HEK293T (cell line): Measurements from ENCODE around the gene SP2.

Source experiments
- CTCF ChIA-PET: fragments of 350-600 bp; formaldehyde crosslinking; extraction: SDS; loops from one replicate; lab custom pipeline; 2021; ENCODE audit warnings: antibody characterized with exemption, inconsistent platforms; lab: Yijun Ruan, JAX
- POLR2A ChIA-PET: fragments of 350-600 bp; formaldehyde crosslinking; extraction: SDS; loops from one replicate; lab custom pipeline; 2020; ENCODE audit warnings: antibody characterized with exemption, inconsistent platforms; lab: Yijun Ruan, JAX
- DNase-seq: peaks from one replicate; pipeline ENCODE4 v3.0.0; 2012; ENCODE audit warnings: mixed read lengths; ENCODE audit errors: extremely low spot score
- ARNT ChIP-seq: fragments of 450-650 bp; IDR thresholded peaks from 2 replicates; pipeline ENCODE4 v1.6.1; 2017; ENCODE audit warnings: mild to moderate bottlenecking
- BHLHE40 ChIP-seq: fragments of 450-650 bp; IDR thresholded peaks from 2 replicates; pipeline ENCODE4 v1.6.1; 2016; ENCODE audit warnings: mild to moderate bottlenecking, moderate library complexity, borderline replicate concordance
- CTBP1 ChIP-seq: fragments of 450-650 bp; IDR thresholded peaks from 2 replicates; pipeline ENCODE4 v1.6.1; 2016; ENCODE audit warnings: borderline replicate concordance
- ELF4 ChIP-seq: fragments of 450-650 bp; IDR thresholded peaks from 2 replicates; pipeline ENCODE4 v1.6.1; 2017; ENCODE audit warnings: antibody characterized with exemption
- FOXA1 ChIP-seq: fragments of 450-650 bp; IDR thresholded peaks from 2 replicates; pipeline ENCODE4 v1.6.1; 2016; ENCODE audit warnings: mild to moderate bottlenecking
- FOXK2 ChIP-seq: fragments of 450-650 bp; IDR thresholded peaks from 2 replicates; pipeline ENCODE4 v1.6.1; 2016; ENCODE audit warnings: mild to moderate bottlenecking
- FOXM1 ChIP-seq: fragments of 450-650 bp; IDR thresholded peaks from 2 replicates; pipeline ENCODE4 v1.6.1; 2017; ENCODE audit warnings: mild to moderate bottlenecking, borderline replicate concordance
- HDGF ChIP-seq: fragments of 450-650 bp; IDR thresholded peaks from 2 replicates; pipeline ENCODE4 v1.6.1; 2017; ENCODE audit warnings: antibody characterized with exemption, borderline replicate concordance
- L3MBTL2 ChIP-seq: fragments of 450-650 bp; conservative IDR thresholded peaks from 2 replicates; pipeline ENCODE4 v1.6.1; 2016; ENCODE audit warnings: mild to moderate bottlenecking
- LEF1 ChIP-seq: fragments of 450-650 bp; IDR thresholded peaks from 2 replicates; pipeline ENCODE4 v1.6.1; 2017; ENCODE audit warnings: mild to moderate bottlenecking, borderline replicate concordance
- NFRKB ChIP-seq: fragments of 450-650 bp; IDR thresholded peaks from 2 replicates; pipeline ENCODE4 v1.6.1; 2016; ENCODE audit warnings: mild to moderate bottlenecking, moderate library complexity
- SP1 ChIP-seq: fragments of 450-650 bp; IDR thresholded peaks from 2 replicates; pipeline ENCODE4 v1.6.1; 2017
- SUZ12 ChIP-seq: fragments of 450-650 bp; IDR thresholded peaks from 2 replicates; pipeline ENCODE4 v1.6.1; 2016; ENCODE audit warnings: mild to moderate bottlenecking
- TARDBP ChIP-seq: fragments of 450-650 bp; IDR thresholded peaks from 2 replicates; pipeline ENCODE4 v1.6.1; 2016
- ZNF384 ChIP-seq: fragments of 450-650 bp; IDR thresholded peaks from 2 replicates; pipeline ENCODE4 v1.6.1; 2016
- TF ChIP-seq, protein P1 (sequence below): fragments of 450-650 bp; IDR thresholded peaks from 2 replicates; pipeline ENCODE4 v1.6.1; 2016

The SP2 gene

DNA sequence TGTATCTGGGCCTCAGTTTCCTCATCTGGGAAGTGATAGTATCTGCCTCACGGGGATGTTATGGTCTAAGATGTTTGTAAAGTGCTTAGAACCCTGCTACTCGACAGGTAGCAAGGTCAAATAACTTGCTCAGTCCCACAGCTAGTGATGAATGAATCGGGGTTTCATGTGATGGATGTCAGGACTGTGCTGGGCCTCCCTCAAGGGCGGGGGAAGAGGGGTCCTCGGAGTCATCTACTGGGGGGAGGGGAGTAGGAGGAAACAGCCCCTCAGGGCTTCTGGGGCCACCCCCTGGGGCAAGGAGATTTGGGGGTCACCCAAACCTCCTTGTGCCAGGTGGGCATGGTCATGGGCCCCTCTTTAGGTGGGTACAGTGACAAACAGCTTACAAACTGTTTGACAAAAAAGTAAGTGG, 46.1 kb downstream of the SP2 start:
- no peak for TF ChIP-seq NFRKB
- TF ChIP-seq HDGF: no peak
- CTCF ChIA-PET: interaction anchor here (0.6 to 1.8 kb wide), 7 partner anchors 15 to 174 kb away, joined by 3 to 9 read pairs (median 4); partner anchors contain the start of genes CDK5RAP3, PRR15L and SCRN2
- DNase-seq: no peak
- POLR2A ChIA-PET: interaction anchor here (0.6 to 3.8 kb wide), 22 partner anchors 9 to 120 kb away, joined by 3 to 34 read pairs (median 6); partner anchors contain the start of genes CDK5RAP3, LRRC46, MRPL10 and OSBPL7

DNA sequence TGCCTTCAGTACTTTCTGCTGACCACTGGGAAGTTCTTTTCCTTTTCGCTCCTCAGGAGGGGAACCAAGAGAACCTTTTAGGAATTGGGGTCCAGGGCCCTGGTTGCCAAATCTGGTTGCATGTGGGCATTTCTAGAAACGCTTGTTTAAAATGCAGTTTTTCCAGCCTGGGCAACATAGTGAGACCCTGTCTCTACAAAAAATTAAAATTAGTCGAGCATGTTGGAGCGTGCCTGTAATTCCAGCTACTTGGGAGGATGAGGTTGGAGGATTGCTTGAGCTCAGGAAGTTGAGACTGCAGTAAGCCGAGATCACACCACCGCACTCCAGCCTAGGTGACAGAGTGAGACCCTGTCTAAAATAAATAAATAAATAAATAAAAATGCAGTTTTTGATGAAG, 46.5 kb downstream of the SP2 start:
- ChIA-PET POLR2A (interaction anchor here (0.6 to 3.8 kb wide), 12 partner anchors 9 to 121 kb away, joined by 3 to 34 read pairs (median 6); partner anchors contain the start of genes CDK5RAP3, OSBPL7, SCRN2 and SP2), CTCF (interaction anchor here (0.6 to 1.8 kb wide), 4 partner anchors 15 to 101 kb away, joined by 3 to 9 read pairs (median 4); partner anchors contain the start of genes CDK5RAP3, PRR15L and SCRN2)
- no peak for DNase-seq
- TF ChIP-seq BHLHE40 (no peak), ZNF384 (no peak), CTBP1 (no peak)

DNA sequence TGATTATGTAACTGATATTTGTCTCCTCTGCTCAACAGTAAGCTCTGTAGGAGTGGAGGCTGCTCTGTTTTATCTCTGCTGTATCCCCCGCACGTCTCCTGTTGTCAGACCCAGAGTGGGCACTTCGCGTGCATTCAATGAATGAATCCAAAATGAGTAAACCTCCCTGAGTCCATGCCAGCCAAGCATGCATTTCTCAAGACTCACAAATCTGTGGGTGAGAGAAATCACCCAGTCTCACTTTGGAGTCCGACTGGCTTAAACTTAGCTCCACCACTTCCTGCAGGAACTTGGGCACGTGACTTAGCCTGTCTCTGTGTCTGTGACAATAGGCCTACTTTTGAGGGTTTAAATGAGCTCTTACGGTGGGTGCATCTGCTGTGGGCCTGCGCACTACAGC, 49.0 kb downstream of the SP2 start:
- POLR2A ChIA-PET: interaction anchor here (1.0 to 1.2 kb wide), 3 partner anchors 26 to 70 kb away, joined by 3 to 5 read pairs (median 3); partner anchors contain the start of genes CDK5RAP3 and SP2
- no peak for DNase-seq

DNA sequence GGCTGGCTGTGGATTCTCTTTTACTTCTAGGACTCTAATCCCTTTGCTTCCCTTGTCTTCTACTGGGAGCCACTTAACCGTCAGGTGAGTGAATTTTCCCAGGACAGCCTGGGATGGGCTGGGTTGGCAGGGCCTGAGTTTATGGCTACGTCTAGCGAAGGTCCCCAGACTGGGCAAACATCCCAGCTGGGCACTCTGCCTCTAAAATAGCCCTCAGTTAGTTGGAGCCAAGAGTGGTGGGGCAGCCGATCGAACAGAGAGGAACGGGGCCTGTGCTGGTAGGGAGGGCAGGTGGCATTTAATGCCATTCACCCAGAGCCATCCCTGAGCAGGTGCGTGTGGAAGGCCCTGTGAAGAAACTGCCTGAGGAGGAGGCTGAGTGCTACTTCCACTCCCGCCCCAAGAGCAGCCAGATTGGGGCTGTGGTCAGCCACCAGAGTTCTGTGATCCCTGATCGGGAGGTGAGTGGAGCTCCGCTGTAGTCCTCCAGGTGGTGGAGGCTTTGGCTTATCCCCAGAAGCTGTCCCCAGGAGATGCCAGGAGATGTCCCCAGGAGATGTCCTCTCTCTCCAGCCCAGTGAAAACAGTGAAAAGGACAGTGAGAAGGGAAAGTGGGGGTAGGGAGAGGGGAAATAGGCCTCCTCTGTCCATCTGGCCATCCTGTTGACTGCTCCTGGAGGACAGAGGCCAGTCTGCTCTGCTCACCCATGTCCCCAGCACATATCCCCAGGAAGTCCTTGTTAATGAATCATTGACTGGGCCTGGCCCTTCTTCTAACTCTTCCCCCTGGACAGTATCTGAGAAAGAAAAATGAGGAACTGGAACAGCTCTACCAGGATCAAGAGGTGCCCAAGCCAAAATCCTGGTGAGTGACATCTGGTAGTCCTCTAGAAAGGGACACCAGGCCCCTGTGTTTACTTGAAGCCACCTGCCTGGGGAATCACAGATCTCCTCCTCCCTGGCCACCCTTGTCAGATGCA, 49.8 kb downstream of the SP2 start:
- ChIA-PET POLR2A (interaction anchor here (0.8 to 1.4 kb wide), 5 partner anchors 25 to 69 kb away, joined by 3 to 7 read pairs (median 4); partner anchors contain the start of genes CDK5RAP3 and SP2), CTCF (interaction anchor here (0.6 to 1.9 kb wide), 11 partner anchors 8 to 684 kb away, joined by 3 to 16 read pairs (median 4); partner anchors contain the start of genes CDK5RAP3, PRR15L and SCRN2)
- no peak for DNase-seq
- no peak for TF ChIP-seq FOXM1
- TF ChIP-seq ELF4: no peak
- TF ChIP-seq ARNT: no peak
- TF ChIP-seq, protein P1, sequence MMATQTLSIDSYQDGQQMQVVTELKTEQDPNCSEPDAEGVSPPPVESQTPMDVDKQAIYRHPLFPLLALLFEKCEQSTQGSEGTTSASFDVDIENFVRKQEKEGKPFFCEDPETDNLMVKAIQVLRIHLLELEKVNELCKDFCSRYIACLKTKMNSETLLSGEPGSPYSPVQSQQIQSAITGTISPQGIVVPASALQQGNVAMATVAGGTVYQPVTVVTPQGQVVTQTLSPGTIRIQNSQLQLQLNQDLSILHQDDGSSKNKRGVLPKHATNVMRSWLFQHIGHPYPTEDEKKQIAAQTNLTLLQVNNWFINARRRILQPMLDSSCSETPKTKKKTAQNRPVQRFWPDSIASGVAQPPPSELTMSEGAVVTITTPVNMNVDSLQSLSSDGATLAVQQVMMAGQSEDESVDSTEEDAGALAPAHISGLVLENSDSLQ: no peak
- TF ChIP-seq FOXA1: no peak
- no peak for TF ChIP-seq HDGF
- no peak for TF ChIP-seq SUZ12
- TF ChIP-seq SP1: no peak
- no peak for TF ChIP-seq TARDBP
- no peak for TF ChIP-seq L3MBTL2
- no peak for TF ChIP-seq CTBP1

More for the DNA sequence above, 49.0 kb downstream of the SP2 start:
- CTCF ChIA-PET: interaction anchor here (1.5 to 1.9 kb wide), 2 partner anchors 9 to 11 kb away, joined by 4 to 6 read pairs; no protein-coding TSS in a partner anchor
- no peak for TF ChIP-seq SP1
- TF ChIP-seq LEF1: no peak
- TF ChIP-seq FOXK2: no peak

DNA sequence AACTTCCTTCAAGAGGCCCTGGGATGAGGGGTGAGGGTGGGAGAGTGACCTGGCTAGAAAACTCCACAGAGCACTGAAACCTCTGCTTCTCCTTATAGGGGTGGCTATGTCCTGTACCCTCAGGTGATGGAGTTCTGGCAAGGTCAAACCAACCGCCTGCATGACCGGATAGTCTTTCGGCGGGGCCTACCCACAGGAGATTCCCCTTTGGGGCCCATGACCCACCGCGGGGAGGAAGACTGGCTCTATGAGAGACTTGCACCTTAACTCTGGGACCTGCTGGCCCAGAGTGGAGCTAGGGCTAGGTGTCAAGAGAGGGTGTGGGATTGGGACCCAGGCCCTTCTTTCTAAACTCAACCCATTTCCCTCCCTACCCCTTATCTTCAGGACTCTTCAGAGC, 50.5 kb downstream of the SP2 start:
- DNase-seq: no peak
- CTCF ChIA-PET: interaction anchor here (0.6 to 1.6 kb wide), 17 partner anchors 10 to 247 kb away, joined by 3 to 16 read pairs (median 4); partner anchors contain the start of genes CDK5RAP3, LRRC46, MRPL10 and OSBPL7
- POLR2A ChIA-PET: interaction anchor here (0.8 to 1.4 kb wide), 3 partner anchors 10 to 51 kb away, joined by 4 to 7 read pairs (median 4); partner anchors contain the start of genes CDK5RAP3 and SP2
- TF ChIP-seq BHLHE40: no peak
- no peak for TF ChIP-seq L3MBTL2

DNA sequence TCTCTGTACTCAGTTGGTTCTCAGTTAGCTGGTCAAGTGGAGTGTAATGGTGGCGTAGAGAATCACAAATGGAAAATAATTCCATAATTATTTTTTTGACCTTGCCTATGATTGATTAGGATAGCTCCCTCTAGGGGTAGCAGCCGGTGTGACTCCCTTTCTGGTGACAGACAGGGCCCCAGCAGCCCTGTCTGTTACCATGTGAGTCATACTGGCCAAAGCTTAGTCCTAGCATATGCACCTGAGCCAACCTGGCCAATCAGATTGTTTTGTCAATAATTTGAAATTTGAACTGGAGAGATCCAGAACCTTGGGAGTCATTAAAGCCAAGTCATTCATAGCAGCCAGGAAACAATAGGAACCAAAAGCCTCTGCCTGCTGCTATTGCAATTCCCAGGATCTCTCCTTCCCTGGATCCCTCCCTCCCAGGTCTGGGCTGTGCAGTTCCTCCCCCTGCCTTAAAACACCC, 50.9 kb downstream of the SP2 start:
- CTCF ChIA-PET: interaction anchor here (0.6 to 1.6 kb wide), 18 partner anchors 10 to 247 kb away, joined by 3 to 16 read pairs (median 4); partner anchors contain the start of genes CDK5RAP3, LRRC46, MRPL10 and OSBPL7
- POLR2A ChIA-PET: interaction anchor here (0.8 to 1.4 kb wide), 3 partner anchors 10 to 51 kb away, joined by 4 to 7 read pairs (median 4); partner anchors contain the start of genes CDK5RAP3 and SP2
- DNase-seq: peak; percentile 84
- TF ChIP-seq, protein P1: peak; percentile 95
- no peak for TF ChIP-seq FOXA1

DNA sequence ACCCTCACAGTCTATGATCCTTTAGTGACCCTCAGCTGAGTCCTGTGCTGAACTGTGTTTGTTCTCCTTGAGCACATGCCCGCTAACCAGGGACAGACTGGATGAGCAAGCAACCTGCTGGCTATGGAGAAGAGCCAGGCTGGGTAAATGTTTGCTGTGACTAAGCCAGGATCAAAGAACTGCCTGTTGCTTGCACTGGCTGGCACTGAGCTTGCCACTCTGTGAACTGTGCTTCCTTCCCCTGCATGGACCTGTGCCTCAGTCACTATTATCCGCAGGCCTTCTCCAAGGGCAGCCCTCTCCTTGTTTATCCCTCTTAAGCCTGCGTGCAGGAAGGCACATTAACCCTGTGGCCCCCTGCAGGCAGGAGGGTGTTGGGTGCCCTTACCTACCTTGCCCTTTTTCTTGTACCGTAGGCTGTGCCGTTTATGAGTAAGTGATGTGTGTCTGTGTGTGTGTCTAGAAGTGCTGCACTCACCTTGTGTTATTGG, 52.7 kb downstream of the SP2 start:
- DNase-seq: no peak
- POLR2A ChIA-PET: interaction anchor here (1.5 to 4.3 kb wide), 2 partner anchors 7 to 19 kb away, joined by 3 to 28 read pairs; partner anchors contain the start of gene PNPO
- CTCF ChIA-PET: interaction anchor here (0.6 to 3.6 kb wide), 7 partner anchors 9 to 285 kb away, joined by 3 to 25 read pairs (median 4); partner anchors contain the start of gene PRR15L
- TF ChIP-seq ELF4: no peak
- no peak for TF ChIP-seq CTBP1
- TF ChIP-seq, protein P1: no peak
- TF ChIP-seq NFRKB: no peak
- no peak for TF ChIP-seq BHLHE40
- no peak for TF ChIP-seq FOXA1
- no peak for TF ChIP-seq SUZ12
- no peak for TF ChIP-seq FOXM1
- no peak for TF ChIP-seq LEF1
- TF ChIP-seq L3MBTL2: no peak
- no peak for TF ChIP-seq TARDBP
- TF ChIP-seq ZNF384: no peak
- no peak for TF ChIP-seq FOXK2
- no peak for TF ChIP-seq HDGF
- TF ChIP-seq SP1: no peak
- TF ChIP-seq ARNT: no peak
